Esophagus squamous epithelium (tissue), 5 donors: ENCODE results near the gene UBE2K. TPM values are rescaled to one million over a fixed set of nuclear protein-coding genes. Genes with fewer than 3 reads are reported as not detected.
"Not testable (repeated sequence)": the region's sequence is repeated elsewhere in the genome, so short reads cannot be mapped to it uniquely, and the experiment has no call there.

ENCODE experiments used
- DNase-seq: peaks from one replicate; lab custom pipeline; 2025; lab: John Stamatoyannopoulos, UW
- H3K27ac ChIP-seq, 4 donors: fragments of 200-600 bp; sonication (generic); one replicate each; pipeline ENCODE4 v1.5.1; 2016 to 2019; ENCODE audit warnings: mild to moderate bottlenecking in 1 of 4
- H3K27me3 ChIP-seq, 4 donors: fragments of 200-600 bp; sonication (generic); 1 replicate in 3 of 4; 2 replicates in 1 of 4; pipeline versions ENCODE4 v1.5.1 to v1.6.0; 2017 to 2021; ENCODE audit warnings: antibody characterized with exemption in 1 of 4
- H3K36me3 ChIP-seq, 3 donors: fragments of 200-600 bp; sonication (generic); one replicate each; pipeline ENCODE4 v1.5.1; 2016 to 2019
- H3K4me1 ChIP-seq, 3 donors: fragments of 200-600 bp; sonication (generic); one replicate each; pipeline ENCODE4 v1.5.1; 2017 to 2019
- H3K4me3 ChIP-seq, 4 donors: fragments of 200-600 bp; sonication (generic); 1 replicate in 3 of 4; 2 replicates in 1 of 4; pipeline ENCODE4 v1.5.1; 2016 to 2019; ENCODE audit warnings: mild to moderate bottlenecking in 2 of 4, moderate library complexity in 1 of 4
- H3K9me3 ChIP-seq, 3 donors: fragments of 200-600 bp; sonication (generic); one replicate each; pipeline ENCODE4 v1.5.1; 2016 to 2019
- CTCF ChIP-seq, 6 experiments: fragments of 450-650 bp in 4 of 6; fragments of 200-600 bp in 2 of 6; sonication (generic) in 2 of 6; IDR thresholded peaks; one replicate each; pipeline ENCODE4 v1.5.1; 2016 to 2019; ENCODE audit warnings: antibody characterized with exemption in 6 of 6, mild to moderate bottlenecking in 4 of 6, moderate library complexity in 4 of 6
- POLR2A ChIP-seq, 4 donors: fragments of 450-650 bp; IDR thresholded peaks; one replicate each; pipeline ENCODE4 v1.6.1; 2017; ENCODE audit warnings: antibody characterized with exemption in 4 of 4, mild to moderate bottlenecking in 4 of 4, moderate library complexity in 3 of 4
- WGBS, 2 donors: methylation state at CpG; one replicate each; pipeline ENCODE4 v1.1.5; 2018; 5-methylcytosine and 5-hydroxymethylcytosine counted together
- intact Hi-C: fragments of 100-400 bp; cut with DNase I; formaldehyde crosslinking; loops from one replicate; pipeline ENCODE4 v1.15.0; 2022
- total RNA-seq, 4 donors: library from RNA; depleted of rRNA; stranded (reverse); fragments of >200 nt; gene quantifications; one replicate each; pipeline ENCODE4 v1.1.0, GENCODE V29; 2016
- donor health status: DM: yes; HTN: yes; CAD: no.

UBE2K gene
- total RNA-seq, 4 donors from 2014 or later: 28.1 to 37.6 (median 35.3) TPM

DNA sequence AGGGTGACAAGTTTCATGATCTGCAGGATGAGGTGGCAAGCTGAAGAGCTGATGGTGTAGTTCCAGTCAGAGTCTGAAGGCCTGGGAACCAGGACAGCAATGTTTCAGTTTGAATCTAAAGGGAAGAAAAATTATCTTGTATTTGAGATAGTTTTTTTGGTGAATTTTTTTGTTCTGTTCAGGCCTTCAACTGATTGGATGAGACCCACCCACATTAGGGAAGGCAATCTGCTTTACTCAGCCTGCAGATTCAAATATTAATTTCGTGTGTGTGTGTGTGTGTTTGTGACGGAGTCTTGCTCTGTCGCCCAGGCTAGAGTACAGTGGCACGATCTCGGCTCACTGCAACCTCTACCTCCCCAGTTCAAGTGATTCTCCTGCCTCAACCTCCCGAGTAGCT lies 37.2 kb upstream of the UBE2K start:
- intact Hi-C loops: no loop called here
- no peak overlapping the region for H3K4me3 ChIP-seq
- TF ChIP-seq CTCF (IDR thresholded peaks at IDR 0.05) (no peak), POLR2A (IDR thresholded peaks at IDR 0.05) (no peak)

GRCh38 chr4:39662683-39663082 lies 35.3 kb upstream of the UBE2K start:
- H3K27ac ChIP-seq: no peak overlapping the region
- 81 to 89% methylated on average over 3 to 7 of the region's 7 CpGs for WGBS, 2 donors
- H3K36me3 ChIP-seq: no peaks in the 10 kb centered on the region
- H3K4me3 ChIP-seq: no peak overlapping the region
- TF ChIP-seq CTCF (IDR thresholded peaks at IDR 0.05): no peak
- no peak for TF ChIP-seq POLR2A (IDR thresholded peaks at IDR 0.05)
- no peaks in the 10 kb centered on the region for H3K9me3 ChIP-seq
- peaks cover 0 to 6% (median 3%) of the 10 kb centered on the region in 3 donors for H3K4me1 ChIP-seq
- intact Hi-C loops: no loop called here
- DNase-seq: no peak
- H3K27me3 ChIP-seq: no peaks in the 10 kb centered on the region

More for the DNA sequence above, 37.2 kb upstream of the UBE2K start:
- Histone ChIP-seq H3K27ac (no peak overlapping the region), H3K9me3 (no peaks in the 10 kb centered on the region), H3K36me3 (no peaks in the 10 kb centered on the region), H3K27me3 (no peaks in the 10 kb centered on the region), H3K4me1 (peaks cover 5 to 22% (median 12%) of the 10 kb centered on the region in 3 donors)
- no peak for DNase-seq
- WGBS, 2 donors: 84 to 96% methylated on average over 5 to 6 of the region's 6 CpGs

DNA sequence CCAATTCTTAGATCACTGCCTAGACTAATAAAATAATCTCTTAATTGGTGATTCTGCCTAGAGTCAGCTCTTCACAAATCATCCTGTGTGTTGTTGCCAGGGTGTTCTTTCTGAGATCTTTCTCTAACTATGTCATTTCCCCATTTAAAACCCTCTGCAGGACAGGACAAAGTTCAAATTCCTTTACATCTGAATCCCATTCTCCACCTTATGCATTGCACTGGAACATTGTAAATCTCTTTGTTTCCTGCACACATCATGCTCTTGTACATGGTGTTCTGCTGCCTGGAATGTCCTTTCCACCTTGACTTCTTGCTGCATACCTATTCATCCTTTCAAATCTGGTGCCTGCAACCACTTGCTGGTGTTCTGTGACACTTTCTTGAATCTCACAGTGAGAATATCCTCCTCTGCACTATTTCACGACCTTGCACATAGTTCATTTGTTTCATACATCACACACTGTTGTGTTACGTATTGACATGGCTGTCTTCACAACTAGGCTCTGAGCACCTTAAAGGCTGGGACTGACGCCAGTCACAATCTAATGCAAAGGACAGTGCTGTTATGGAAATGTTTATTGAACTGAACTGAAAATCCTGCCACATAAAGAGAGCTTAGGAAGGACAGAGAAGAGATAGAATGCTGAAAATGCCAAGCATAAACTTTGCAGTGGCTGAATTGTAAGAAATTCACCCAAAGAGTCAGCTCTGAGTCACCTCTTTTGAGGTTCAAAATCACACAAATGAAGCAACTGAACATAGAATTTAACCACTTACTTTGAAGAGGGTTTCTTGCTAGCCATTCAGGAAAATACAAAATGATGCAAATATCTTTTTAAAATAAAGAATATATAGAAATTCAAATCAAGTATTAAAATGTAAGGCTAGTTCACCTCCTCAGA lies 32.9 kb upstream of the UBE2K start:
- 55 to 68% methylated on average over 3 of the region's 3 CpGs for WGBS, 2 donors
- H3K9me3 ChIP-seq: no peaks in the 10 kb centered on the region
- TF ChIP-seq CTCF (IDR thresholded peaks at IDR 0.05) (no peak), POLR2A (IDR thresholded peaks at IDR 0.05) (no peak)
- no peak overlapping the region for H3K27ac ChIP-seq
- H3K4me3 ChIP-seq: no peak overlapping the region
- H3K4me1 ChIP-seq: no peaks in the 10 kb centered on the region
- no peak for DNase-seq
- H3K36me3 ChIP-seq: no peaks in the 10 kb centered on the region
- no peaks in the 10 kb centered on the region for H3K27me3 ChIP-seq
- intact Hi-C loops: no loop called here

GRCh38 chr4:39667706-39668105 lies 30.2 kb upstream of the UBE2K start:
- no peak overlapping the region for H3K4me3 ChIP-seq
- H3K9me3 ChIP-seq: no peaks in the 10 kb centered on the region
- 20 to 32% methylated on average over 1 of the region's 1 CpG for WGBS, 2 donors
- TF ChIP-seq POLR2A (IDR thresholded peaks at IDR 0.05) (no peak), CTCF (IDR thresholded peaks at IDR 0.05) (no peak)
- DNase-seq: no peak
- H3K4me1 ChIP-seq: no peaks in the 10 kb centered on the region
- no peaks in the 10 kb centered on the region for H3K27me3 ChIP-seq
- no peaks in the 10 kb centered on the region for H3K36me3 ChIP-seq
- no peak overlapping the region for H3K27ac ChIP-seq
- intact Hi-C loops: no loop called here

DNA sequence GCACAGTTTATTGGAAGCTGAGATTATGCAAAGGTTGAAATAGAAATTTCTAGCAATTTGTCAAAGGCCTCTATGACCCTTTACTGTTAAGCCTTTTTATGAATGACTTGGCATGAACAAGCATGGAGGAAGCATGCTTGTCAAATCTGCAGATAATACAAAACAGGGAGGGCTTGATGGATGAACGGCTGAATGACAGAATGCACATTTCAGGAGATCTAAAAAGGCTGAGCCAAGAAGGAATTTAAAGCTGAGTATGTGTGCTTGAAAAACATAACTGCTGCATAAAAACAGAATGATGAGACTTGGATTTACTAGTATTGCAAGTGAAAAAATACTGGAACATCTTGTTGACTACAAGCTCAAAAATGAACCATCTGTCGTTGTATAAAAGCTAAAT lies 29.0 kb upstream of the UBE2K start:
- H3K4me3 ChIP-seq: no peak overlapping the region
- intact Hi-C loops: no loop called here
- no peaks in the 10 kb centered on the region for H3K9me3 ChIP-seq
- no peaks in the 10 kb centered on the region for H3K36me3 ChIP-seq
- no peak overlapping the region for H3K27ac ChIP-seq
- TF ChIP-seq POLR2A (IDR thresholded peaks at IDR 0.05) (no peak), CTCF (IDR thresholded peaks at IDR 0.05) (no peak)
- no peak for DNase-seq
- no peaks in the 10 kb centered on the region for H3K4me1 ChIP-seq
- H3K27me3 ChIP-seq: no peaks in the 10 kb centered on the region
- WGBS, 2 donors: 42 to 55% methylated on average over 2 of the region's 2 CpGs

GRCh38 chr4:39670296-39670695 lies 27.6 kb upstream of the UBE2K start:
- H3K36me3 ChIP-seq, H3K27ac ChIP-seq, H3K4me3 ChIP-seq, H3K27me3 ChIP-seq, DNase-seq, H3K4me1 ChIP-seq, H3K9me3 ChIP-seq, intact Hi-C loops: not testable (repeated sequence)
- 47 to 75% methylated on average over 1 of the region's 1 CpG for WGBS, 2 donors

- H3K9me3 ChIP-seq, H3K4me3 ChIP-seq, H3K4me1 ChIP-seq, DNase-seq, H3K36me3 ChIP-seq, intact Hi-C loops, H3K27me3 ChIP-seq, H3K27ac ChIP-seq: not testable (repeated sequence)
- 88 to 96% methylated on average over 8 to 10 of the region's 10 CpGs for WGBS, 2 donors
These were observed 22.3 kb upstream of the UBE2K start for GRCh38 chr4:39675681-39676080.

DNA sequence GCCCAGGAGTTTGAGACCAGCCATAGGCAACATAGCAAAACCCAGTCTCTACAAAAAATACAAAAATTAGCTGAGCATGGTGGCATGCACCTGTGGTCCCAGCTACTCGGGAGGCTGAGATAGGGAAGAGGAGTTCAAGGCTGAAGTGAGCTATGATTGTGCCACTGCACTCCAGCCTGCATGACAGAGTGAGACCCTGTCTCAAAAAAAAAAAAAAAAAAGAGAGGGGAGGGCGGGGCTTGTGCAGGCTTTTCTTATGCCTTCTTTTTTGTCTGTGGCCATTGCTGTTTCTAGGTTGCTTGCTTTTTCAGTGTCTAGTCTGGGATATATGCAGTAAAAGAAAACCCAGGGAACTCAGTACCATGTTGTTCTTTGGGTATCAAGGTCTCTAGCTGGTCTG lies 16.9 kb upstream of the UBE2K start:
- WGBS, 2 donors: 78 to 92% methylated on average over 2 of the region's 2 CpGs
- H3K4me1 ChIP-seq, H3K9me3 ChIP-seq, H3K27ac ChIP-seq, H3K4me3 ChIP-seq, H3K27me3 ChIP-seq, DNase-seq, intact Hi-C loops, H3K36me3 ChIP-seq: not testable (repeated sequence)
